ENCODE measurements around the gene DEDD. TPM values are rescaled to one million over a fixed set of nuclear protein-coding genes. Genes with fewer than 3 reads are reported as not detected.

DEDD gene
- total RNA-seq, 3 donors from 2014 or later (not counting 1 experiment from before 2014, with no cell fraction given): 40.6 to 44.0 (median 43.0) TPM

- ATAC-seq (no peak), DNase-seq (peak; percentile 25 to 62)
- peaks cover 21% of the 10 kb centered on the region for H3K4me1 ChIP-seq (ENCODE audit: control insufficient read depth, insufficient read depth, low read length)
- H3K36me3 Mint-ChIP-seq: peaks cover 5% of the 10 kb centered on the region
- TF ChIP-seq CTCF (IDR thresholded peaks at IDR 0.05): no peak
- H3K9me3 Mint-ChIP-seq: no peaks in the 10 kb centered on the region
- WGBS (ENCODE audit: insufficient coverage): 8% methylated on average over 22 of the region's 22 CpGs
- no peaks in the 10 kb centered on the region for H3K27me3 Mint-ChIP-seq (ENCODE audit: low read depth in 2 of 2)
- H3K4me1 Mint-ChIP-seq: peaks cover 30 to 49% of the 10 kb centered on the region in 2 donors
- peak overlapping the region; percentile 81 for H3K27ac ChIP-seq (ENCODE audit: low read length)
- no peak overlapping the region for H3K27ac Mint-ChIP-seq
- intact Hi-C loops (cut with micrococcal nuclease): loop anchor here (1.0 kb wide), 2 partner anchors 14 to 35 kb away; partner anchors contain the start of gene PPOX
- no peaks in the 10 kb centered on the region for H3K9me3 ChIP-seq (ENCODE audit: control insufficient read depth, insufficient read depth, low read length)
- no peak overlapping the region for H3K4me3 Mint-ChIP-seq
- peak overlapping the region; percentile 77 for H3K4me3 ChIP-seq (ENCODE audit: low read length)
- no peaks in the 10 kb centered on the region for H3K27me3 ChIP-seq (ENCODE audit: control insufficient read depth, insufficient read depth, low read length)
- peaks cover 13% of the 10 kb centered on the region for H3K36me3 ChIP-seq (ENCODE audit: control insufficient read depth, insufficient read depth, low read length)
Measured at GRCh38 chr1:161131523-161132409, 701 bp downstream of the DEDD start.

GRCh38 chr1:161130266-161130665 is 2.2 kb downstream of the DEDD start:
- Mint-ChIP-seq H3K27ac (no peak overlapping the region), H3K9me3 (no peaks in the 10 kb centered on the region), H3K36me3 (peaks cover 8% of the 10 kb centered on the region), H3K27me3 (ENCODE audit: low read depth in 2 of 2) (no peaks in the 10 kb centered on the region), H3K4me1 (peaks cover 33 to 50% of the 10 kb centered on the region in 2 donors), H3K4me3 (no peak overlapping the region)
- H3K4me1 ChIP-seq (ENCODE audit: control insufficient read depth, insufficient read depth, low read length): peaks cover 21% of the 10 kb centered on the region
- H3K27ac ChIP-seq (ENCODE audit: low read length): no peak overlapping the region
- intact Hi-C loops (cut with micrococcal nuclease): no loop called here
- TF ChIP-seq CTCF (IDR thresholded peaks at IDR 0.05): no peak
- no peak overlapping the region for H3K4me3 ChIP-seq (ENCODE audit: low read length)
- DNase-seq: no peak
- H3K36me3 ChIP-seq (ENCODE audit: control insufficient read depth, insufficient read depth, low read length): peaks cover 16% of the 10 kb centered on the region
- WGBS (ENCODE audit: insufficient coverage): 100% methylated on average over 1 of the region's 1 CpG
- no peak for ATAC-seq
- H3K9me3 ChIP-seq (ENCODE audit: control insufficient read depth, insufficient read depth, low read length): no peaks in the 10 kb centered on the region
- H3K27me3 ChIP-seq (ENCODE audit: control insufficient read depth, insufficient read depth, low read length): no peaks in the 10 kb centered on the region

- no peak overlapping the region for H3K4me3 Mint-ChIP-seq
- H3K4me1 Mint-ChIP-seq: peaks cover 33 to 46% of the 10 kb centered on the region in 2 donors
- 89% methylated on average over 3 of the region's 4 CpGs for WGBS (ENCODE audit: insufficient coverage)
- no peak overlapping the region for H3K4me3 ChIP-seq (ENCODE audit: low read length)
- no peak for DNase-seq
- no peaks in the 10 kb centered on the region for H3K9me3 Mint-ChIP-seq
- H3K36me3 ChIP-seq (ENCODE audit: control insufficient read depth, insufficient read depth, low read length): peaks cover 22% of the 10 kb centered on the region
- intact Hi-C loops (cut with micrococcal nuclease): no loop called here
- no peaks in the 10 kb centered on the region for H3K27me3 ChIP-seq (ENCODE audit: control insufficient read depth, insufficient read depth, low read length)
- no peaks in the 10 kb centered on the region for H3K27me3 Mint-ChIP-seq (ENCODE audit: low read depth in 2 of 2)
- peaks cover 17% of the 10 kb centered on the region for H3K4me1 ChIP-seq (ENCODE audit: control insufficient read depth, insufficient read depth, low read length)
- H3K9me3 ChIP-seq (ENCODE audit: control insufficient read depth, insufficient read depth, low read length): no peaks in the 10 kb centered on the region
- no peak for TF ChIP-seq CTCF (IDR thresholded peaks at IDR 0.05)
- no peak for ATAC-seq
- H3K36me3 Mint-ChIP-seq: peaks cover 8% of the 10 kb centered on the region
- no peak overlapping the region for H3K27ac Mint-ChIP-seq
- H3K27ac ChIP-seq (ENCODE audit: low read length): no peak overlapping the region
Measured at GRCh38 chr1:161128591-161129420, 3.7 kb downstream of the DEDD start.

All from natural killer cell (primary cell).